ENCODE measurements around the gene ZC3H13.

Gene ZC3H13

DNA sequence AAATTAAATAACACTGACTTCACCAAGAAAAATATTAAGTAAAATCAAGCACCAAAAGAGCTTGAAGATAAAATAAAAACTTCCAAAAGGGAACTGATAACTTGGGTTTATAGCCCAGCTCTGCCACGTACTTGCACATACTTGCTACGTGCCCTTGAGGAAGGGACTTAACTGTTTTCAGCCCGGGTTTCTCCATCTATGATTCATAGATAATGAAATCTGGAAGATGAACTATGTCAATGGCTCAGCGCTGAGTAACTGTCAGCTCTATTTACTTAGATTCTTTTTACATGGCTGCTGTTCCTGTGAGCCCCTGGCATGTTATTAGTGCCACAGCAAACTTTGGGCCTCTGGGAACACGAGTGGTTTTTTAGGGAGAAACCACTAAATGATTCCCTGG, 9.6 kb upstream of the ZC3H13 start:
- no peak for TF ChIP-seq ZFX (IDR thresholded peaks at IDR 0.05)
- TF ChIP-seq, protein P1, sequence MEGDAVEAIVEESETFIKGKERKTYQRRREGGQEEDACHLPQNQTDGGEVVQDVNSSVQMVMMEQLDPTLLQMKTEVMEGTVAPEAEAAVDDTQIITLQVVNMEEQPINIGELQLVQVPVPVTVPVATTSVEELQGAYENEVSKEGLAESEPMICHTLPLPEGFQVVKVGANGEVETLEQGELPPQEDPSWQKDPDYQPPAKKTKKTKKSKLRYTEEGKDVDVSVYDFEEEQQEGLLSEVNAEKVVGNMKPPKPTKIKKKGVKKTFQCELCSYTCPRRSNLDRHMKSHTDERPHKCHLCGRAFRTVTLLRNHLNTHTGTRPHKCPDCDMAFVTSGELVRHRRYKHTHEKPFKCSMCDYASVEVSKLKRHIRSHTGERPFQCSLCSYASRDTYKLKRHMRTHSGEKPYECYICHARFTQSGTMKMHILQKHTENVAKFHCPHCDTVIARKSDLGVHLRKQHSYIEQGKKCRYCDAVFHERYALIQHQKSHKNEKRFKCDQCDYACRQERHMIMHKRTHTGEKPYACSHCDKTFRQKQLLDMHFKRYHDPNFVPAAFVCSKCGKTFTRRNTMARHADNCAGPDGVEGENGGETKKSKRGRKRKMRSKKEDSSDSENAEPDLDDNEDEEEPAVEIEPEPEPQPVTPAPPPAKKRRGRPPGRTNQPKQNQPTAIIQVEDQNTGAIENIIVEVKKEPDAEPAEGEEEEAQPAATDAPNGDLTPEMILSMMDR (conservative IDR thresholded peaks at IDR 0.05) = no peak
- no peak overlapping the region for H3K27ac ChIP-seq

DNA sequence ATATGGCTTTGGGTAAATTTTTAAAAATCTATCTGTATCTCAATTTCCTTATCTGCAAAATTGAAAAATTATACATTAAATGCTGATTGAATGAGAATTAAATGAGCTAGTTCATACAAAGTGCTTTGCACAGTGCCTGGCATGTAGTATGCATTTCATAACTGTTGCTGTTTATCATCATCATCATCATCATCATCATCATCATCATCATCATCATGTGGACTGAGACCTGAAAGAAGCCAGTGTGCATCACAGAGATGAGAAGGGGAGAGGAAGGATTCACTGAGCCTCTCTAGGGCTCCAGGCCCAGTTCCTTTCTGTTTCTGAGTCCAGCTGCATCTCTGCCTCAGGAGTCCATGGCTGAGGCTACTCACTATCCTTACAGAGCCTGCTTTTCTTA, 6.9 kb upstream of the ZC3H13 start:
- TF ChIP-seq, protein P1 (conservative IDR thresholded peaks at IDR 0.05) = no peak
- TF ChIP-seq ZFX (IDR thresholded peaks at IDR 0.05) = no peak
- no peak overlapping the region for H3K27ac ChIP-seq

DNA sequence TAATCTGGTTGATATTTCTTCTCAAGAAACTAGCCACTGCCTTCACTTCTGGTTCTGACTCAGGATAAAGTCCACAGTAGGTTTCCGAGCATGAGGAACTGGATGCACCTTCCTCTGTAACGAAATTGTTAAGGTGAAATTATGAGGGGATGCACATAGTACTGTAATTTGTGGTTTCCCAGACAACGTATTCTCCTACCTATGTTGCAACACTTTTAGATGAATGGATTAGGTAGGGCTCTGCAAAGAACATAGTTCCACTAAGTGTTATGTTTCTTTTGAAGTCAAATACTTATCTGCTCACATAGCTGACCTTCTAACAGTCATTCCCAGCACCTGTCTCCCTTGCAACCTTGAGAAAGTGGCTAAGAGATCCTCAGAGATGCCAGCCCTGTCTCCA, 5.7 kb upstream of the ZC3H13 start:
- no peak overlapping the region for H3K27ac ChIP-seq
- TF ChIP-seq ZFX (IDR thresholded peaks at IDR 0.05) = no peak

DNA sequence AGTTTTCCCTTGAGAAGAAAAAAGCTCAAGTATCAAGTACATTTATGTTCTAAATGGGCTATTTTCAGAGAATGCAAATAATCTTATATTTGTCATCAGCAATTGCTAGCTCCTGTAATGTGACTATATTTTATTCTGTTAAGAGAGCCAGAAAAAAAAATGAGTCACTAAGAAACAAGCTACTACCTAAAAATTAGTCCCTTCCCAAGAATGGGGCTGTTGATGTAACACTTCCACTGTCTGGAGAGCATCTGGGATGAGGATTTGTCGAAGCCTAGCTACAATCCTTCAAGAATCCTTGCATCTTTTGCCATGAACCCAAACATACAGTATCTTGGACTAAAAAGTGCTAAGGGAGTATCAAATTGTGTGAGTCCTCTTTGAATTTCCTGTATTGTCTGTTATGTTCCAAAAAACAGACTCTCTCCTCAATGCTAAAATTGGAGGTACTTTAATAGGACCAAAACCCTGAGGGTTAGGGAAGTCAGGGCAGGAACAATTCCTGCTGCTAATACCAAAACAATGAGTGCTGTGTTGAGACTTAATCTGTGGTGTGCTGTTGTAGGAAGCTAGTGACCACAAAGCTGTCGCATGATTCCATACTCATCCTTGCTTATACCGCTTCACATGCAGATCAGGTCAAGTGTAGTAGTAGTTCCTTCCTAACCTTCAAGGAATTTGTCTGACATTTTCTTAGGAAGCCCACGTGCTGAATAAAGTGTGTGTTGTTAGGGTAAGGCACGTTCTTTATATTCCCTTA, 4.9 kb upstream of the ZC3H13 start:
- no peak overlapping the region for H3K27ac ChIP-seq
- TF ChIP-seq ZFX (IDR thresholded peaks at IDR 0.05) = no peak
- TF ChIP-seq, protein P1 (conservative IDR thresholded peaks at IDR 0.05) = no peak

DNA sequence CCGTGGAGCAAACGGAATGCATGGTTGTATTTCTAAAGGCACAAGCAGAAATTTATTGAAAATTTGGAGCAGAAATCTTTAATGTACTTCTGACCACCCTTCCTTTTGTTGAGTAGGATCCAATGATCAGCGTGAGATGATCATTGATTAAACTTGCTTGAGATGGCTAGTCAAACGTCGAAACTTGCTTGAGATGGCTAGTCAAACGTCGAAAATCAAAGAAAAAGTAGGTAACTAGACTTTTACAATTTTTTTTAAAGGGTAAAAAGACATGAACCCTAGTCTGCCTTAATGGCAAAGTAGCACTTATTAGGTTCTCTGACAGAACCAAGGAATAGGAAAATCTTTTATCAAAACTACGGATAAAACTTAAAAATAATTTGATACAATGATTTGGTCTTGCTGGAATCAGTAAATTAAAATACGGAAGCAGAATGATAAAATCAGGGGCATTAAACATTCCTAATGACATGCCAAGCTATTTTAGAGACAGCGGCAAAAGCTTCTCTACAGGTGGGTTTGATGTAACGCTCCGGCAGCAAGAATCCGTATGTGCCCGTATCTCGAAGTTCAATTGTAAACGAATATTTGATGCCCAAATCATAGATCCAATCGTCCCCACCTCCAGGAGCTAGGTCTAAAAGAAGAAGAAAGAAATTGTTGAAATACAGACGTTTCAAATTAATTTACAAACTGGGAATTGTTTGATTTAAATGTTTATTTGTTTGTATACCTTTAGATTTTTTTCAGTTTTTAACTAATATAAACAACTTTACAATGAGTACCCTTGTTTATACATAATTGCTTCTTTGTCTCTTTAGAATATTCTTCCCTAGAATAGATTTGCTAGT, 841 bp upstream of the ZC3H13 start:
- TF ChIP-seq, protein P1 (conservative IDR thresholded peaks at IDR 0.05) = no peak
- TF ChIP-seq ZFX (IDR thresholded peaks at IDR 0.05) = no peak
- H3K27ac ChIP-seq = peak overlapping the region; percentile 80; the same call in 1 of the 2 replicates

DNA sequence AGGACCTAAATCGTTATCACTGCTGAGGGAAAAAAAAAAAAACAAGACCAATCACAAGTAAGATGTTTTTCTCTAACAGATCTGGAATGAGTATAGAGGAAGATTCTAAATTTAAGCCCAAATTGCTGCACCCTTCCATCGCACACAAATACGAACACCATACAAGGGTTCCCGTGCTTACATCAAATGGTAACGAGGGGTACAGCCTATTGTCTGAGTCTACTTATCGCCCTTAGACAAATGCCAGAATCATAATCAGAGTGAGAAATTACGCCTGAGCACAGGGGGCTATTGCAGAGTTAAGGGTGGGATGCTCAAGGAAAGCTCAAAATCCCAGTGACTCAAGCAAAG, 603 bp downstream of the ZC3H13 start:
- H3K27ac ChIP-seq = peak overlapping the region; percentile 80
- TF ChIP-seq, protein P1 (conservative IDR thresholded peaks at IDR 0.05) = no peak
- TF ChIP-seq ZFX (IDR thresholded peaks at IDR 0.05) = no peak

DNA sequence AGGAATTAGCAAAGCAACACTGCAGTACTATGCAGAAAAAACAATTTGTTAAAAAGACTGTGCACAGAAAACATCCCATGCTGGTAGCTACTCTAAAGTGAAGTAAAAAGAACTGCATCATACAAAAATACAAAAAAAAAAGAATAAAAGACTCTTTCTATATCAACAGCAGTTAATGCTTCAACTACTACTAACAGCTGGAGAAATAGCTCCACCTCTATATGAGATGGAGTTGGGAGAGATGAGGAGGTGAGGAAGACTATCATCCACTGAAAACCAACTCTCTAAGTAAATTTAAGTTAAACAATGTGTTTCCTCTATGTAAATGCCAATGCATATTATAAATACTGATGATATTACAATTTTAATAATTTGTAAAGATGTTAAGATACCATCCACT, 1.8 kb downstream of the ZC3H13 start:
- no peak for TF ChIP-seq ZFX (IDR thresholded peaks at IDR 0.05)
- TF ChIP-seq, protein P1 (conservative IDR thresholded peaks at IDR 0.05) = no peak
- no peak overlapping the region for H3K27ac ChIP-seq

Data from C4-2B (cell line).